Measurements from ENCODE around the gene MIDN.

The MIDN gene

DNA sequence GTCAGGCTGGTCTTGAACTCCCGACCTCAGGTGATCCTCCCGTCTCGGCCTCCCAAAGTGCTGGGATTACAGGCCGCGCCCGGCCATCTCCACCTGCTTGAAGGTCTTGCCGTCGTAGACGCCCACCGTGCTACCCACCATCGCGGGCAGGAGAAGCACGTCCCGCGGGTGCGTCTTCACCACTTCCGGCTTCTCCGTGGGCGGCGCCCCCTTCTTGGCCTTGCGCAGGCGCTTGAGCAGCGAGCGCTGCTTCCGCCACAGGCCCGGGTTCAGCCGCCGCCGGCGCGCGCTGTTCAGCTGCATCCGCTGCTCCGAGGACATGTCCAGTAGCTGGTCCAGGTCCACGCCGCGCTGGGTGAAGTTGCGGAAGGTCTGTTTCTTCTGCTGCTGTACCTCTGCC is 58.9 kb downstream of the MIDN start:
- H3K27me3 ChIP-seq (ENCODE audit: insufficient read depth, low read length), result peaks cover 5% of the 10 kb centered on the region; the same call in 1 of the 2 replicates
- H3K4me1 ChIP-seq (ENCODE audit: insufficient read depth, low read length, severe bottlenecking), result no peaks in the 10 kb centered on the region
- H3K36me3 ChIP-seq (ENCODE audit: insufficient read depth, low read length), result no peaks in the 10 kb centered on the region
- H3K27ac ChIP-seq (ENCODE audit: low read depth, low read length, poor library complexity, severe bottlenecking), result no peak overlapping the region
- H3K9ac ChIP-seq (ENCODE audit: low read length), result no peak overlapping the region
- H4K20me1 ChIP-seq (ENCODE audit: insufficient read depth, low read length), result no peaks in the 10 kb centered on the region
- no peak overlapping the region for H2AFZ ChIP-seq (ENCODE audit: low read length)
- no peaks in the 10 kb centered on the region for H3K9me2 ChIP-seq (ENCODE audit: low read depth, low read length)
- TF ChIP-seq, protein P1, sequence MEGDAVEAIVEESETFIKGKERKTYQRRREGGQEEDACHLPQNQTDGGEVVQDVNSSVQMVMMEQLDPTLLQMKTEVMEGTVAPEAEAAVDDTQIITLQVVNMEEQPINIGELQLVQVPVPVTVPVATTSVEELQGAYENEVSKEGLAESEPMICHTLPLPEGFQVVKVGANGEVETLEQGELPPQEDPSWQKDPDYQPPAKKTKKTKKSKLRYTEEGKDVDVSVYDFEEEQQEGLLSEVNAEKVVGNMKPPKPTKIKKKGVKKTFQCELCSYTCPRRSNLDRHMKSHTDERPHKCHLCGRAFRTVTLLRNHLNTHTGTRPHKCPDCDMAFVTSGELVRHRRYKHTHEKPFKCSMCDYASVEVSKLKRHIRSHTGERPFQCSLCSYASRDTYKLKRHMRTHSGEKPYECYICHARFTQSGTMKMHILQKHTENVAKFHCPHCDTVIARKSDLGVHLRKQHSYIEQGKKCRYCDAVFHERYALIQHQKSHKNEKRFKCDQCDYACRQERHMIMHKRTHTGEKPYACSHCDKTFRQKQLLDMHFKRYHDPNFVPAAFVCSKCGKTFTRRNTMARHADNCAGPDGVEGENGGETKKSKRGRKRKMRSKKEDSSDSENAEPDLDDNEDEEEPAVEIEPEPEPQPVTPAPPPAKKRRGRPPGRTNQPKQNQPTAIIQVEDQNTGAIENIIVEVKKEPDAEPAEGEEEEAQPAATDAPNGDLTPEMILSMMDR (IDR thresholded peaks at IDR 0.05; ENCODE audit: low read length), result no peak
- no peak for TF ChIP-seq EZH2 (IDR thresholded peaks at IDR 0.05; ENCODE audit: borderline replicate concordance, low read length)
- no peak overlapping the region for H3K4me2 ChIP-seq (ENCODE audit: low read length)
- no peaks in the 10 kb centered on the region for H3K79me2 ChIP-seq (ENCODE audit: insufficient read depth, low read length)
- H3K4me3 ChIP-seq (ENCODE audit: low read depth, low read length, poor library complexity, severe bottlenecking), result no peak overlapping the region
- no peaks in the 10 kb centered on the region for H3K9me3 ChIP-seq (ENCODE audit: low read length)
- no peaks in the 10 kb centered on the region for H3F3A ChIP-seq (ENCODE audit: insufficient read depth, low read length)

- no peaks in the 10 kb centered on the region for H4K20me1 ChIP-seq (ENCODE audit: insufficient read depth, low read length)
- H3K27ac ChIP-seq (ENCODE audit: low read depth, low read length, poor library complexity, severe bottlenecking), result no peak overlapping the region
- H3K9me2 ChIP-seq (ENCODE audit: low read depth, low read length), result no peaks in the 10 kb centered on the region
- H3K36me3 ChIP-seq (ENCODE audit: insufficient read depth, low read length), result no peaks in the 10 kb centered on the region
- H3K4me3 ChIP-seq (ENCODE audit: low read depth, low read length, poor library complexity, severe bottlenecking), result no peak overlapping the region
- no peaks in the 10 kb centered on the region for H3K79me2 ChIP-seq (ENCODE audit: insufficient read depth, low read length)
- no peaks in the 10 kb centered on the region for H3K9me3 ChIP-seq (ENCODE audit: low read length)
- TF ChIP-seq, protein P1 (IDR thresholded peaks at IDR 0.05; ENCODE audit: low read length), result no peak
- TF ChIP-seq EZH2 (IDR thresholded peaks at IDR 0.05; ENCODE audit: borderline replicate concordance, low read length), result no peak
- H2AFZ ChIP-seq (ENCODE audit: low read length), result no peak overlapping the region
- no peak overlapping the region for H3K4me2 ChIP-seq (ENCODE audit: low read length)
- H3K27me3 ChIP-seq (ENCODE audit: insufficient read depth, low read length), result peaks cover 5% of the 10 kb centered on the region; the same call in 1 of the 2 replicates
- no peaks in the 10 kb centered on the region for H3F3A ChIP-seq (ENCODE audit: insufficient read depth, low read length)
- no peak overlapping the region for H3K9ac ChIP-seq (ENCODE audit: low read length)
- no peaks in the 10 kb centered on the region for H3K4me1 ChIP-seq (ENCODE audit: insufficient read depth, low read length, severe bottlenecking)
Observed at GRCh38 chr19:1307755-1308303, 59.4 kb downstream of the MIDN start.

DNA sequence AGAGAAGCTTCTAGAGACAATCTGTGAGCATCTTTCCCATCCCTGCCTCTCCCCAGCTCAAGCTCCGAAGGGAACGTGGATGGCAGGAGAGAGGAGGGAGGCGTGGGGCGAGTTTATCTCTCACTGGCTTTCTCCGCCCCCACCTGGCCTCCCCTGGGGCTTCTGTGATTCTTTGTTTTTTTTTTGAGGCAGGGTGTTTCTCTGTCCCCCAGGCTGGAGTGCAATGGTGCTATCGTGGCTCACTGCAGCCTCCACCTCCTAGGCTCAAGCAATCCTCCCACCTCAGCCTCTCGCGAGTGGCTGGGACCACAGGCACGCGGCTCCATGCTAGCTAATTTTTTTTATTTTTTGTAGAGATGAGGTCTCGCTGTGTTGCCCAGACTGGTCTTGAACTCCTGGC is 60.3 kb downstream of the MIDN start:
- H2AFZ ChIP-seq (ENCODE audit: low read length), result no peak overlapping the region
- no peak overlapping the region for H3K4me3 ChIP-seq (ENCODE audit: low read depth, low read length, poor library complexity, severe bottlenecking)
- H3K9me3 ChIP-seq (ENCODE audit: low read length), result no peaks in the 10 kb centered on the region
- H3K79me2 ChIP-seq (ENCODE audit: insufficient read depth, low read length), result no peaks in the 10 kb centered on the region
- no peak overlapping the region for H3K27ac ChIP-seq (ENCODE audit: low read depth, low read length, poor library complexity, severe bottlenecking)
- H3K36me3 ChIP-seq (ENCODE audit: insufficient read depth, low read length), result no peaks in the 10 kb centered on the region
- H3K27me3 ChIP-seq (ENCODE audit: insufficient read depth, low read length), result peaks cover 5% of the 10 kb centered on the region; the same call in 1 of the 2 replicates
- H3K9me2 ChIP-seq (ENCODE audit: low read depth, low read length), result no peaks in the 10 kb centered on the region
- no peak overlapping the region for H3K4me2 ChIP-seq (ENCODE audit: low read length)
- no peak overlapping the region for H3K9ac ChIP-seq (ENCODE audit: low read length)
- TF ChIP-seq EZH2 (IDR thresholded peaks at IDR 0.05; ENCODE audit: borderline replicate concordance, low read length), result no peak
- TF ChIP-seq, protein P1 (IDR thresholded peaks at IDR 0.05; ENCODE audit: low read length), result no peak
- no peaks in the 10 kb centered on the region for H3K4me1 ChIP-seq (ENCODE audit: insufficient read depth, low read length, severe bottlenecking)
- H3F3A ChIP-seq (ENCODE audit: insufficient read depth, low read length), result no peaks in the 10 kb centered on the region
- H4K20me1 ChIP-seq (ENCODE audit: insufficient read depth, low read length), result no peaks in the 10 kb centered on the region
